Cardiac septum (tissue), 1 donor: ENCODE data around the gene NPW. TPM values are rescaled to one million over a fixed set of nuclear protein-coding genes. Genes with fewer than 3 reads are reported as not detected.

Source experiments
- DNase-seq: peaks from one replicate; pipeline ENCODE4 v3.0.0-alpha.2; 2020; ENCODE audit warnings: low spot score
- intact Hi-C: fragments of 100-400 bp; cut with DNase I; formaldehyde crosslinking; loops from one replicate; pipeline ENCODE4 v1.14.0; 2022
- total RNA-seq: library from RNA; stranded (reverse); fragmentation: NEBNext Ultra II Directional; extraction: Animal tissue kit (Norgen Biotek cat#: 25700); gene quantifications from one replicate; pipeline ENCODE4 v1.2.1, GENCODE V29; 2021
- donor health status: DM: no; HTN: no; CAD: no.

The NPW gene
- total RNA-seq, 1 donor from 2014 or later, result not detected

- intact Hi-C loops, result no loop called here
- DNase-seq, result no peak
Measured at GRCh38 chr16:2042986-2043666, 23.5 kb downstream of the NPW start.

DNA sequence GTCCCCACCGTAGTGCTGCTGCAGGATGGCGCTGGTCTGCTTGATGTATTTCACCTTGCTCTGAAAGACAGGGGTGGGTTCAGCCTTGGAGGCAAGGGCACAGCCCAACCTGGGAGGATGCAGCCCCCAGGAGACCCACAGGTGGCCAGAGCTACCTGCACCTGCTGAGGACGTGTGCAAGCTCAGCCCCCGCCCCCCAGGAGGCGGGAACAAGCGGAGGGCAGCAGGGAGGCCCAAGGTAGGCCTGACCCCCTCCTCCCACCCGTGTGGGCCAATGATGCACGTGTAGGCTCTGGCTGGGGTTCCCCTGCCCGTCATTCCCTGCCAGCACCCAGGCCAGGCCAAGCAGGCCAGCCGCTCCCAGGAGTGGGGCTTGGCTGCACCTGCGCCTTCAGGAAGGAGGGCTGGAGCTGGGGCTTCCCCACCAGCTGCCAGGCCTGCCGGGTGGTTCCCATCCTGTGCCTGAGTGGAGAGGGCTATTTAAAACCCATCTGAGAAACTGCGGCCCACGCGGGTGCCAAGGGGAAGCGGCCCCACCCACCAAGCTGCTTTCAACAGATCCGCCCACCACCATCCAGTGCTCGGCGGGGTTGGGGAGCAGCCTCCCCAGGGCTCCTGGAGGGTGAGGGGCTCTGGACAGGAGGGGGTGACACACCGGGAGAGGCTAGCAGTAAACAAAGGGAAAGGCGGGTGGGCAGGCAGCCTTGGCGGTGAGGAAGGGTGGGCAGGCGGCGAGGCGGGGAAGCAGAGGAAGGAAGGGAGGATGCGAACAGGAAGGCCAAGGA is 24.3 kb downstream of the NPW start:
- no peak for DNase-seq
- intact Hi-C loops, result loop anchor here (2.0 kb wide), 1 partner anchor 15 kb away; no protein-coding TSS in a partner anchor

DNA sequence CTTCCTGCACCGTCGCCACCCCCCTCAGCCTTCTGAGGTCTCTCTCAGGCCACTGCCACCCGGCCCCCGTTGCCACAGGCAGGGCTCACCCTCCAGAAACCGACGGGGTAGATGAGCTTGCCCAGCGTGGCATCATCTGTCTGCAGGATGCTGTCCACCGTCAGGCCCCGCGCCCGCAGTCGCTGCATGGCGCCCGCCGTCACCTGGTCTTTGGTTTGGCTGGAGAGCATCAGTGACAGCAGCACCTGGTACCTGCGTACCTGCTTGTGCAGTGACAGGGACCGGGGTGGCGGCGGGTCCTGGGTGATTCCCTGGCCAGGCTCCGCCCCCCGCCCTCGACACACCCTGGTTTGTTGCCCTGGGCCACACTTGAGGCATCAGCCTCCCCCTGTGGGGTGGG is 25.0 kb downstream of the NPW start:
- DNase-seq, result no peak
- intact Hi-C loops, result loop anchor here (2.0 kb wide), 1 partner anchor 16 kb away; no protein-coding TSS in a partner anchor

DNA sequence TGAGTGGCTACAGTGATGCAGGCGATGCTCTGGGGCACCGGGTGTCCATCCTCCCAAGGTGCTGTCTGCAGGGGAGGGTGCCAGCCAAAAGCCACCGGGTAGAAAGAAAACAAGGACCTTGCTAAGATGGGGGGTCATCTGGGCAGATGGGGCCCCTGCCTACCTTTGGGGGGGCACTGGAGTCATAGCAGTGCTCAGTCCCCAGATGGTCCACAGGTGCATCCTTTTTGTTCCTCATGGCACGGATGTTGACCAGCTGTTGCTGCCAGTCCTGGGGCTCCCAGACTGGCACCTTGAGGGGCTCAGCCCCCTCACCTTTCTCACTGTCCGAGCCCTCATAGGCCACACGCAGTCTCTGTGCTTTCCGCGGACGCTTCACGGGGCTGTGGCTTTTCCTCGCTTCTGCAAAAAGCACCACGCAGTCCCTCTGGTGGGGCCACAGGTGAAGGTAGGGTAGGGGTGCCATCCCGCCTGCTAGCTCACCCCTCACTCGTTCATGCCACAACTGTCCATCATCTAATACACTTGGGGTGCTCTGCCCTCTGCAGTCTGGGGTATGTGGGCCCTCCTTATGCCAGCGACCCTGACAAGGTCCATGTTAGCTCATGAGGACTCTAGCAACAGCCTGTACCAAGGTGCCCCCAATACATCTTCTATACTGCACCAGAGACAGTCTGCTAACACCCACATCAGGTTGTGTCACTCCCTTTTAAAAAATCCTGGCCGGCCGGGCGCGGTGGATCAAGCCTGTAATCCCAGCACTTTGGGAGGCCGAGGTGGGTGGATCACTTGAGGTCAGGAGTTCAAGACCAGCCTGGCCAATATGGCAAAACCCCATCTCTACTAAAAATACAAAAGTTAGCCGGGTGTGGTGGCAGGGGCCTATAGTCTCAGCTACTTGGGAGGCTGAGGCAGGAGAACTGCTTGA is 26.6 kb downstream of the NPW start:
- DNase-seq, result no peak
- intact Hi-C loops, result loop anchor here (2.0 to 5.0 kb wide), 2 partner anchors 17 to 34 kb away; no protein-coding TSS in a partner anchor

- intact Hi-C loops, result loop anchor here (5.0 kb wide), 1 partner anchor 35 kb away; no protein-coding TSS in a partner anchor
- no peak for DNase-seq
Measured at GRCh38 chr16:2046893-2047329, 27.3 kb downstream of the NPW start.

DNA sequence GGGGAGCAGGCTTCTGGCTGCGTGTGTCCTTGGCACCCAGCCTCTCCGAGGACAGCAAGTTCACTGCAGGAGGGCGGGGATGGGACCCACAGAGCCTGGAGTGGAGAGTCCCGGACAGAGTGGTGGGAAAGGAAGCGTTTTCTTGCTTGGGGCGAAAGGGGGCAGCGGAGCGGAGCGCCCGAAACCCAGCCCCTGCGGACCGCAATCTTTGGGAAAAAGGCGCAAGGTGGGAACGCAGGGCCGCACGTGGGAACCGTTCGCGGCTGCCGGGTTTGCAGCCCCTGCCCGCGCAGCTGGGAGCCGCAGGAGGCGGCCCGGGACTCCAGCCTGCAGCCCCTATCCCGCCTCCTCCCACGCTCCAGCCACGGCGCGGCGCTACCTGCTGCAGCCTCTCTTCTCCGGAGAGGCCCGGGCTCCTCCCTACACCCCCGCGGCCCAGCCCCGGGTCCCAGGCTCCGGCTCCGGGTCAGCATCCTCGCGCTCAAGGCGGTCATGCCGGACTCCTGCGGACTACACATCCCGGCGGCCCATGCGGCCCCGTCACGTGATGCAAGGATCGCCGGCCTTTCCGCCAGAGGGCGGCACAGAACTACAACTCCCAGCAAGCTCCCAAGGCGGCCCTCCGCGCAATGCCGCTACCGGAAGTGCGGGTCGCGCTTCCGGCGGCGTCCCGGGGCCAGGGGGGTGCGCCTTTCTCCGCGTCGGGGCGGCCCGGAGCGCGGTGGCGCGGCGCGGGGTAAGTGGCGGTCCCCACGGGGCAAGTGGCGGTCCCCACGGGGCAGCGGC is 27.9 kb downstream of the NPW start, which contains the start of the genes NTHL1 and TSC2:
NTHL1 (minus strand) TSS at position 505 of the 786 bp plus-strand sequence; CDS start at position 494, 11 bp downstream.
TSC2 (plus strand) TSS at position 656 of the 786 bp plus-strand sequence. CDS start 631 bp downstream, outside the sequence.
- intact Hi-C loops, result loop anchor here (5.0 kb wide), 1 partner anchor 35 kb away; no protein-coding TSS in a partner anchor
- DNase-seq, result peak; percentile 98

DNA sequence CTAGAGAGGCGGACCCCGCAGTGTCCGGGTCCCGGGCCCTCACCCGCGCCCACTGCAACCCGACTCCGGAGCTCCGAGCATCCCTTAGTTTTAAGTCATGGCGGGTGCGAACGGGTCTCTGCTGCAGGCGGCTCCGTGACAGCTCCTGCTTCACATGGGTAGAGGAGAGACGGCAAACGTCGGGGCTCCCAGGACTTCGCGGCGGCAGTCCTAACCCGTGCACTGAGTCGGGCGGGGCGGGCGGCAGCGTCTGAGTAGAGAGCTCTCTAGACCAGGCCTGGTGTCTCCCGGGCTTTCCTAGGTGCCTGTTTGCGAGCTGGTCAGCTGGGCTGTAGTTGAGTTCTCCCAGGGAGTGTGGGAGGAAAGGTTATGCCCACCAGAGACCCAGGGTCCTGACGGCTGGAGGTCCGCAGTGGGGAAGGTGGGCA is 28.5 kb downstream of the NPW start:
- intact Hi-C loops, result loop anchor here (5.0 kb wide), 1 partner anchor 36 kb away; no protein-coding TSS in a partner anchor
- no peak for DNase-seq

DNA sequence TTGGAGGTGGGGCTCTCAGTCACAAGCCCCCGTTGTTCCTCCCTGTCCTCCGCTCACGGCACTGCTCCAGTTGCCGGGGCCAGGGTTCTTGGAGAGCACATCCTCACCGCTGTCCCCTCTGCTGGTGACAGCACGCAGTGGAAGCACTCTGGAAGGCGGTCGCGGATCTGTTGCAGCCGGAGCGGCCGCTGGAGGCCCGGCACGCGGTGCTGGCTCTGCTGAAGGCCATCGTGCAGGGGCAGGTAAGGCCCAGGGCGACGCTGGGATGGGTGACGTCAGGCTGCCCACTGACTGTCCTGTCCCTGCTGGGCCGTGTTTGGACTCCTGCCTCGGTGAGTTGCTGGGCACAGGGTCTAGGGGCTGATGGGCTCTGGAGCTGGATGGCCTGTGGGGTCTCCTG is 33.6 kb downstream of the NPW start:
- DNase-seq, result no peak
- intact Hi-C loops, result no loop called here

- intact Hi-C loops, result no loop called here
- no peak for DNase-seq
Measured at GRCh38 chr16:2053897-2054296, 34.3 kb downstream of the NPW start.

DNA sequence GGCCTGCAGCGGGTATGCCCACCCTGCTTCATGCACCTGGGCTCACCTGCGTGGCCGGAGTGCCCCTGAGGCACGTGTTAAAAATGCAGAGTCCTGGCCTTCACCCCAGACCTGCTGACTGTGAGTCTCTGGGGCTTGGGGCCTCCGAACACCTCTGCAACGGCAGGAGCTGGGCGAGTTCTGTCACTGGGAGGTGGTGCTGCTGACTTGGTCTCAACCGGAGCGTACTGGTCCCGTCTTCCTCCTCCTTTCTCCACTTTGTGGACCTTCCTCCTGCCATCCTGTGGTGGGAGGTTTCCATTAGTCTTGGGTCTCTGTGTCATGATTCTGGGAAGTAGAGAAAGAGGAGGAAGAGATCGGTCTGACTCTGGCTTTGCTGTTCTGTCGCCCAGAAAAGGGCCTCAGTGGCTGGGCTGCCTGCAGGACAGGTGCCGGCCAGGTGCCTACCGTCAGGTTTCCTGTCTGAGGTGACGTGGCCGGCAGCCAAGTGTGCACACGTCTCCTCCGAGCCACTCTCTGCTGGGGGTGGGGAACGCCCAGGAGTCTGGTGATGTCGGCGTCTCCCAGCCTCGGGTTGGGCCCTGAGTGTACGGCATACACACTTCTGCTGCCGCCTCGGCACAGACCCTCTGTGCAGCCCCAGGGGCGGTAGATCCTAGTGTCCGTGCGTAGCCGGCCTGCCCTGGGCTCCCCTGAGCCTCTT is 35.1 kb downstream of the NPW start:
- DNase-seq, result no peak
- intact Hi-C loops, result no loop called here

- intact Hi-C loops, result no loop called here
- no peak for DNase-seq
Measured at GRCh38 chr16:2056077-2056476, 36.5 kb downstream of the NPW start.

DNA sequence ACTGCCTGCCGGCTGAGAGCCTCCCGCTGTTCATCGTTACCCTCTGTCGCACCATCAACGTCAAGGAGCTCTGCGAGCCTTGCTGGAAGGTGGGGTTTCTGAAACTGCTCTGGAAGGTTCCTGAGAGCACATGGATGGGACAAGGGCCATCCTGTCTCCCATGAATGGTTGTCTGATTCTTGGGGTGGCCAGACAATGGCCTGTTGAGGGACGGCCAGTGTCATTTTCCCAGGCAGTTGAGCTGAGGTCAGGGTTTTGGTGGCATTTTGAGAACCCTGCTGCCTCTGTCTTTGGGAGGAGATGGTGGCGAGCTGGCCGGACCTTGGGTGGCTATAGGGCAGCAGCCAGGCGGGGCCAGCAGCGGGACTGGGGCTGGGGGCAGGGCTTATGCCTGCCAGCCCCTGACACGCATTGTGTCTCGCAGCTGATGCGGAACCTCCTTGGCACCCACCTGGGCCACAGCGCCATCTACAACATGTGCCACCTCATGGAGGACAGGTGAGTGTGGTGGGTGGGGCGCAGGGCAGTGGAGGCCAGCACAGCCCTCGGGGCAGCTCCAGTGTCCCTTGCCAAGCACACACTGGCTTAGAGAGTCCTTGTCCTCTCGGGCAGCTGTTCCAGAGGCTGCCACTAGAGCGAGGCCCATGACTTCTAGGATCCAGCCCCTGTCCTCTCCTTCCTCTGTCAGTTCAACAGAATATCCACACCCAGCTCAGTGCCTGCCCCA is 37.3 kb downstream of the NPW start:
- no peak for DNase-seq
- intact Hi-C loops, result no loop called here

- intact Hi-C loops, result no loop called here
- DNase-seq, result no peak
Measured at GRCh38 chr16:2057438-2057837, 37.9 kb downstream of the NPW start.

GRCh38 chr16:2058420-2058819 is 38.8 kb downstream of the NPW start:
- DNase-seq, result no peak
- intact Hi-C loops, result no loop called here

DNA sequence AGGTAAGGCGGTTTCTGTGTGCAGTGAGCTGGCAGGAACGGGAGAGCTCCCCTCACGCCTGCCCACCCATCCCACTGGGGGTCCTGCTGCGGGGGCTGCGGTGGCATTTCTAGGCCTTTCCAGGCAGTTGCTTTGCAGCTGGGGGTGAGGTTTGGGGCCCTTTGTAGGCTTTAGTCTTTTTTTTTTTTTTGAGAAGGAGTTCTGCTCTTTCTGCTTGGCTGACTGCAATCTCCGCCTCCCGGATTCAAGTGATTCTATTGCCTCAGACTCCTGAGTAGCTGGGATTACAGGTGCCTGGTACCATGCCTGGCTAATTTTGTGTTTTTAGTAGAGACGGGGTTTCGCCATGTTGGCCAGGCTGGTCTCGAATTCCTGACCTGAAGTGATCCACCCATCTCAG is 39.3 kb downstream of the NPW start:
- no peak for DNase-seq
- intact Hi-C loops, result no loop called here

GRCh38 chr16:2060346-2060745 is 40.8 kb downstream of the NPW start:
- DNase-seq, result no peak
- intact Hi-C loops, result no loop called here

DNA sequence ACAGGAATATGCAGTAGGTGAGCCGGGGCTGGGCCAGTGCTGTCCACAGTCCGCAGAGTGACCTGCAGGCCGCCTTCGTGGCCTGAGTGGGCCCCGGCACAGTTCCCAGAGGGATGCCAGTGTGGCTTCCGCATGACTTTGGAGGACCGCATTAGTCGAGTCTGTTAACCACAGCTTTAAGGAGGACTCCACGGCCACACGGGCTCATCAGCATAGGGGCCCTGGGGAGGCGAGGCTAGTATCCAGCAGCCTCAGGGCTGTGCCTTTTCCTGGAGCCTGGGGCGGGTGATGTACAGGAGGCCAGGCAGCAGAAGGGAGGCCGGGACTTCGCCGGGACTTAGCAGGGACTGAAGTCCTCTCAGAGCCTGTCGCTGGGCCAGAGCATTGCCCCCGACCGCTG is 41.4 kb downstream of the NPW start:
- intact Hi-C loops, result no loop called here
- DNase-seq, result no peak
